ENCODE measurements around the gene CRKL.

Gene CRKL

GRCh38 chr22:20983081-20983771, 66.0 kb downstream of the CRKL start:
- DNase-seq, result no peak

- no peak for DNase-seq
These were observed 68.5 kb downstream of the CRKL start for GRCh38 chr22:20985720-20986119.

- DNase-seq, result no peak
These were observed 69.2 kb downstream of the CRKL start for GRCh38 chr22:20986365-20986764.

DNA sequence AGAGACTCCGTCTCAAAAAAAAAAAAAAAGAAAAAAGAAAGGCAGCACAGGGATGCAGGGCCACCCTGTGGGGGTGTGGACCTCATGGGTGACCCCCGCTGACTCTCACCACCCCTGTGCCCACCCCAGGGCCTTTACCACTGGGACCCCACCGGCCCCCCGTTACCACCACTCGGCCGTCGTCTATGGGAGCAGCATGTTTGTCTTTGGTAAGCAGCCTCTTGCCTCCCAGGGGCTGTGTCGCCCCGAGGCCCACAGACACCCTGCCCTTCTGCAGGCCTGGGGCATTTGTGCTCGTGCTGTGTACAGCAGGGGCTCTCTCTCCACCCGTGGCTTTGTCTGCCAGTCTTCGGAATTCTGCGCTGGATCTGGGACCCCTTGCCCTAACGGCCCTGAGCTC, 70.2 kb downstream of the CRKL start:
- DNase-seq, result no peak

GRCh38 chr22:20988573-20989322, 71.5 kb downstream of the CRKL start:
- DNase-seq, result no peak

DNA sequence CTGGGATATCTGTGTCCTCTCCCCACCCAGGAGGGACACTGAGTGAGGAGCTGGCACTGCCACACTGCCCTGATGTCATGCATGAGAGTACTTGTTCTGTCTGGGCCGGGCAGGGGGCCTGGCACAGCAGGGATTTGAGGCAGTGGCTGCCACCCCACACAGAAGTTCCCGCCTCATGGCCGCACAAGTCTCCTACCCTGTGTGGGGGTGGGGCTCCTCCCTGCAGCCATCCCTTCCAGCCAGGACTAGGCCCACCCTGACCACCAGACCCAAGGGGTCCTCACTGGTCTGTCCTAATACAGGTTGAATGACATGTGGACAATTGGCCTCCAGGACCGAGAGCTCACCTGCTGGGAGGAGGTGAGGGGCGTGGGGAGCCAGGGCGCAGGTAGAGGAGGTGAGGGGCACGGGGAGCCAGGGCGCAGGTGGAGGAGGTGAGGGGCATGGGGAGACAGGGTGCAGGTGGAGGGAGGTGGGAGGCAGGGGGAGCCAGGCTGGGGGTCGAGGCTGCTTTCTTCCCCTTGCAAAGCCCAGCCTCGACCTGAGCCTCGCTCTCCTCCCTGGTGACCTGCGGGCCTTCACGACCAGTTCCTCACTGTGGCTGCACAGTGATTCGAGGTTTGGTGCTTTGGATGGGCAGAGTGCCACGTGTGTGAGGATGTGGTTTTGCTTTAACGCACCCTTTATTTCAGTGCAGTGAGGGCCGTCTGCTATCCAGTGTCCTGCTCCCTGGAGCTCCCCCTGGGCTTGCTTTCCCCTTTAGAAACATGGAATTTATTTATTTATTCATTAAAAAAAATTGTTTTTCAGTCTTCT, 72.3 kb downstream of the CRKL start:
- no peak for DNase-seq

GRCh38 chr22:20990184-20991180, 73.3 kb downstream of the CRKL start:
- DNase-seq, result no peak

DNA sequence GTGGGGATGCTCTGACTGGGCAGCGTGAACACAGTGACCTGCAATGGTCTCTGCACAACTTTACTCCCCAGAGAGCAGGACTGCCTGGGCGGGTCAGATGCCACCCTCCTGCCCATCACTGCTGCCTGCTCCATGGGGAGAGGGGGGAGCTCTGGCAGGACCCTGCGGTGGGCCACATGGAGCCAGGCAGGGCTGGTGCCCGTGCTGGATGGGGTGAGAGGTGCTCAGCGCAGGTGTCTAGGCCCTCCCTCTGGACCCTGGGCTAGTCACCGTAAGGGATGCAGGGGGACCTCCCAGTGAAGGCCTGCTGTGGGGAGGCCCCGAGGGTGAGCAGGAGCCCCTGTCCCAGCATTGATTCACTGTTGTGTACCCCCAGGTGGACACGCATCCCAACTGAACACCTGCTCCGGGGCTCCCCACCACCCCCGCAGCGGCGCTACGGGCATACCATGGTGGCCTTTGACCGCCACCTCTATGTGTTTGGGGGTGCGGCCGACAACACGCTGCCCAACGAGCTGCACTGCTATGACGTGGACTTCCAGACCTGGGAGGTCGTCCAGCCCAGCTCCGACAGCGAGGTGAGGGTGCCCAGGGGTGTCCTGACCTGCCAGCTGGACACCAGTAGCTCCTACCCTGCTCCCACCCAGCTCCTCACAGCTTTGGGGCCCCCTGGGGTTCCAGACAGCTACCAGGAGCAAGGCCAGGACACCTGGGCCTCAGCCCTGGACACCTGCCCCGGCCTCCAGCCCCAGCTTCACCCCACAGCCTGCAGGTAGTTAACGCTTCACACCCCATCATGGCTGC, 74.2 kb downstream of the CRKL start:
- no peak for DNase-seq

DNA sequence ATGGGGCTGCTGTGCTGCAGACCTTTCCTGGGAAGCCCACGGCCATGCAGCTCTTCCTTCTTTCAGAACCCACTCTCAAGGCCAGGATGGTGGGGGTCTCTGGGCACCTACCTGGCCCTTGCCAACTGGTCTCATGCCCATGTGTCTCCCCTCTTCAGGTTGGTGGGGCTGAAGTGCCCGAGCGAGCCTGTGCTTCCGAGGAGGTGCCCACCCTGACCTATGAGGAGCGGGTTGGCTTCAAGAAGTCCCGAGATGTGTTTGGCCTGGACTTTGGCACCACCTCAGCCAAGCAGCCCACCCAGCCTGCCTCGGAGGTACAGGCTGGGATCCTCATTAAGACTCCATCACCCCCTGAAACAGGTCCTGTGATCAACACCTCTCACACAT, 74.8 kb downstream of the CRKL start:
- DNase-seq, result no peak

GRCh38 chr22:20992456-20993303, 75.5 kb downstream of the CRKL start:
- no peak for DNase-seq

DNA sequence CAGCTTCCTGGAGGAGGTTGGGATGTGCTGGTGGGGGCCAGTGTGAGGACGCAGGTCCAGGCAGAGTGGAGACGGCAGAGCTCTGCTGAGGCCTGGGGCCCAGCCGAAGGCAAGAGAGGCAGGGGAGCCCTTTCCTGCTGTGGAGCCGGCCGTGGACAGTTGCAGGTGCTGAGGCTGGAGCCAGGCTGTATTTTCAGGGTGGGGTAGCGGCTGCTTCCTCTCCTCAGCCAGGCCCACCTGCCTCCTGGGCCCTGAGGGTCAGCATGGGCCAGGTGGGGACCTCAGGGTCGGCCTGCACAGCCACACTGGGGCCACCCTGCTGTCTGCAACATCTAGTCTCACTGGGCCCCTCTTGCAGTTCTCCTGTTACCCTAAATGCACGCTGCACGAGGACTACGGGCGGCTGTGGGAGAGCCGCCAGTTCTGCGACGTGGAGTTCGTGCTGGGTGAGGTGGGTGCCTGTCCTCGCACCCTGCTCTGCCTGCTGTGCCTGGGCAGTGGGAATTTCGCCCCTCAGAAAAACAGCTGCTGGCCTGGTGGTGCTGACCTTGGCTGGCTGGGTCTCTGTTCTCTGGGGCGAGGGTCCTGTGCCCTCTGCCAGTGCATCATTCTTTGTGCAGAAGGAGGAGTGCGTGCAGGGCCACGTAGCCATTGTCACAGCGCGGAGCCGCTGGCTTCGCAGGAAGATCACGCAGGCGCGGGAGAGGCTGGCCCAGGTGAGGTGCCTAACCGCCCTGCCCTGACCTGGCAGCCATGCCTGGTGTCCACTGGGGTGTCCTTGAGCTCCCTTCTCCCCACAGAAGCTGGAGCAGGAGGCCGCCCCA, 76.3 kb downstream of the CRKL start:
- DNase-seq, result no peak

DNA sequence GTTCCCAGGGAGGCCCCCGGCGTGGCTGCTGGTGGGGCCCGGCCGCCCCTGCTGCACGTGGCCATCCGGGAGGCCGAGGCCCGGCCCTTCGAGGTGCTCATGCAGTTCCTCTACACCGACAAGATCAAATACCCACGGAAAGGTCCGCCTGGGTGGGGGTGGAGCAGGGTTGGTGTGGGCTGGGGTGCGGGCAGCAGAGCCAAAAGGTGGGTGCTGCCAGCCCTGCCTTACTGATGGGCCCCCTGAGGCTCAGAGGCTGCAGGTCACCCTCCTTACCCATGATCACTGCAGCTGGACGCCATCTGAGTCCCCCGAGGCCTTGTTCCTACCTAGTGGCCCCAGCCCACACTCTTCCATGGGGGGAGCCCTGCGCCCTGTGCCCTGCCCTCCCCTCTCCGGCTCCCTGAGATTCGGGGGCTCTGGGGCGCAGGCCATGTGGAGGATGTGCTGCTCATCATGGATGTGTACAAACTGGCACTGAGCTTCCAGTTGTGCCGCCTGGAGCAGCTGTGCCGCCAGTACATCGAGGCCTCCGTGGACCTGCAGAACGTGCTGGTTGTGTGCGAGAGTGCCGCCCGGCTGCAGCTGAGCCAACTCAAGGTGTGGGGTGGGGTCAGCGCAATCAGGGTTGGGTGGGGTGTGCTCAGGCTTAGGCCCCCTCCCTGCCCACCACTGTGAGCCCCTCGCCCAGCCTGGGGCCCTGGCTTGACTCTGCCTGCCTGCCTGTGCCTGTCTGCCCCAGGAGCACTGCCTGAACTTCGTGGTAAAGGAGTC, 77.1 kb downstream of the CRKL start:
- no peak for DNase-seq

DNA sequence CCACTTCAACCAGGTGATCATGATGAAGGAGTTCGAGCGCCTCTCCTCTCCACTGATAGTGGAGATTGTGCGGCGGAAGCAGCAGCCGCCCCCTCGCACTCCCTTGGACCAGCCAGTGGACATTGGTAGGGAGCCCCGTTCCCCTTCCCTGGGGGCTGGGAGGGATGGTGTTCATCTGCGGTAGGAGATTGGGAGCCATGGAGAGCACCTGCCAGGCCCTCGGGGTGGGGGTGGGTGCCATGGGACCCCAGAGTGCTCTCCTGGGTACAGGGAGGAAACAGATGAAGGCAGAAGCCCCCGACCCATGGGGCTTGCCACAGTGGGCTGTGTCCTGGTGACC, 77.7 kb downstream of the CRKL start:
- no peak for DNase-seq

- DNase-seq, result no peak
These were observed 78.3 kb downstream of the CRKL start for GRCh38 chr22:20995329-20996030.

- no peak for DNase-seq
These were observed 78.8 kb downstream of the CRKL start for GRCh38 chr22:20996031-20996410.

DNA sequence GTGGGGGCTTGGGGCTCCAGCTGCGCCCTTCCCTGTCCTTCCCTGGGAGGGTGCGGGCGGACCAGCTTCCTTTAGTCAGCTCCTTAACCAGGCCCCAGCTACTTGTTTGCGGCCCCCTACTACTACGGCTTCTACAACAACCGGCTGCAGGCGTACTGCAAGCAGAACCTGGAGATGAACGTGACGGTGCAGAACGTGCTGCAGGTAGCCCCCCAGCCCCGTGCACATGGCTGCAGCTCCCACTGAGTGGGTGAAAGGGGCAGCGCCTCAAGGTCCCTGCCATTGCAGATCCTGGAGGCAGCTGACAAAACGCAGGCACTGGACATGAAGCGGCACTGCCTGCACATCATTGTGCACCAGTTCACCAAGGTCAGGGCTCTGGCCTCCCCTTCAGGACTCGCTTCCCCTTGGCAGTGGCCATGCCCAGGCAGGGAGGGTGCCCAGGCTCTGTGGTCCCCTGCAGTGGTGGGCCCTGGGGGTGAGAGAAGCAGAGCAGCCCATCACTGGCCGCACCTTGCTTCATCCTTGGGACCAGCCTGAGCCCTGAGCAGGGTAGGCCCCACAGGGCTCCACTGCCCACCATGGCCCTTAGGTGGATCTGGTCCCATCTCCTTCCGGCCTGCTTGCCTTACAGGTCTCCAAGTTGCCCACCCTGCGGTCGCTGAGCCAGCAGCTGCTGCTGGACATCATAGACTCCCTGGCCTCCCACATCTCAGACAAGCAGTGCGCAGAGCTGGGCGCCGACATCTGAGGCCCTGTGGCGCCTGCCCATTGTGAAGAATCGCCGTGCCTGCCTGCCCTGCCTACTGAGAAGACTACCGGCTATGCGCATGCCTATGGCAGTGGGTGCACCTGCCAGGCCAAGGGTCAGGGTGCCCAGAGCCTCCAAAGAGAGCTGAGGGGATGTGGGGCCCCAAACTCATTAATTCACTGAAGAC, 79.7 kb downstream of the CRKL start:
- DNase-seq, result no peak
